ENCODE results near the gene NUP214. TPM values are rescaled to one million over a fixed set of nuclear protein-coding genes. Genes with fewer than 3 reads are reported as not detected.

NUP214 gene
- total and polyA plus RNA-seq, 2 of the 8 experiments (the other 6 are each of a cell fraction or from before 2014, with no cell fraction given) = 28.6 to 50.2 TPM

DNA sequence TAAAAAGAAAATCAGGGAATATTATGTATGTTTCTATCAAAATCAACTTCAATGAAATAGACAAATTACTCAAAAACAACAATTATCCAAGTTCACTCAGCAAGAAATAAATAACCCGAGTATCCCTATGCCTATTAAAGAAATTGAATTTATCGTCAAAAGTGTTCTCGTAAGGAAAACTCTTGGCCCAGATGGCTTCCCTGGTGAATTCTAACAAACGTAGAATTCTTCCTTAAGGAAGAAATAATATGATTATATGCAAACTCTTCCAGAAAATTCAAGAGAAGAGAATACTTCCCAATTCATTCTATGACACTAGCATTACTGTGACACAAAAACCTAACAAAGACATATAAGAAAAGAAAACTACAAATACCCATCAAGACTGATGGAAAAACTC lies 121.2 kb downstream of the NUP214 start (continued):
- TF ChIP-seq BCL11A (IDR thresholded peaks at IDR 0.05; ENCODE audit: low read depth in 2 of 2, low read length in 2 of 2) (no peak), CTBP2 (IDR thresholded peaks at IDR 0.05; ENCODE audit: borderline replicate concordance, insufficient read depth, insufficient read length, low read length) (no peak), PHF8 (conservative IDR thresholded peaks at IDR 0.05; ENCODE audit: low read depth, low read length) (no peak)

Data from H1 (cell line).